Mononuclear cell (primary cell): ENCODE results near the gene ARFIP2. TPM values are rescaled to one million over a fixed set of nuclear protein-coding genes. Genes with fewer than 3 reads are reported as not detected.
"Not testable (repeated sequence)": the region's sequence is repeated elsewhere in the genome, so short reads cannot be mapped to it uniquely, and the experiment has no call there.

Experiments
- H3K27me3 ChIP-seq: 2 replicates; pipeline ENCODE4 v1.6.0; 2011; ENCODE audit warnings: low read length, control low read depth; ENCODE audit not compliant: insufficient read depth
- H3K4me1 ChIP-seq: 2 replicates; pipeline ENCODE4 v1.5.1; 2011; ENCODE audit warnings: mild to moderate bottlenecking, low read length, control low read depth; ENCODE audit not compliant: insufficient read depth
- H3K4me3 ChIP-seq: 2 replicates; pipeline ENCODE4 v1.5.1; 2011; ENCODE audit warnings: mild to moderate bottlenecking, low read length, moderate library complexity
- H3K9me3 ChIP-seq: 2 replicates; pipeline ENCODE4 v1.5.1; 2011; ENCODE audit warnings: low read depth, mild to moderate bottlenecking, control low read depth, low read length
- total RNA-seq: library from RNA; depleted of rRNA; stranded (reverse); fragments of >200 nt; gene quantifications from one replicate; pipeline ENCODE4 v1.2.3, GENCODE V29; 2012

ARFIP2 gene, protein sequence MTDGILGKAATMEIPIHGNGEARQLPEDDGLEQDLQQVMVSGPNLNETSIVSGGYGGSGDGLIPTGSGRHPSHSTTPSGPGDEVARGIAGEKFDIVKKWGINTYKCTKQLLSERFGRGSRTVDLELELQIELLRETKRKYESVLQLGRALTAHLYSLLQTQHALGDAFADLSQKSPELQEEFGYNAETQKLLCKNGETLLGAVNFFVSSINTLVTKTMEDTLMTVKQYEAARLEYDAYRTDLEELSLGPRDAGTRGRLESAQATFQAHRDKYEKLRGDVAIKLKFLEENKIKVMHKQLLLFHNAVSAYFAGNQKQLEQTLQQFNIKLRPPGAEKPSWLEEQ
- total RNA-seq = 33.3 TPM

GRCh38 chr11:6481012-6481923 lies at the start of gene ARFIP2, which contains the start of gene TIMM10B:
TSS of gene ARFIP2 (minus strand) at chr11:6481331. CDS start at chr11:6480421, 910 bp downstream.
TSS of gene TIMM10B (plus strand) at chr11:6481501. CDS start at chr11:6481517, 16 bp downstream.
- H3K27me3 ChIP-seq = no peaks in the 10 kb centered on the region
- H3K9me3 ChIP-seq = no peaks in the 10 kb centered on the region
- peaks cover 34% of the 10 kb centered on the region for H3K4me1 ChIP-seq
- H3K4me3 ChIP-seq = peak within 1 kb of the TSS; percentile 58

DNA sequence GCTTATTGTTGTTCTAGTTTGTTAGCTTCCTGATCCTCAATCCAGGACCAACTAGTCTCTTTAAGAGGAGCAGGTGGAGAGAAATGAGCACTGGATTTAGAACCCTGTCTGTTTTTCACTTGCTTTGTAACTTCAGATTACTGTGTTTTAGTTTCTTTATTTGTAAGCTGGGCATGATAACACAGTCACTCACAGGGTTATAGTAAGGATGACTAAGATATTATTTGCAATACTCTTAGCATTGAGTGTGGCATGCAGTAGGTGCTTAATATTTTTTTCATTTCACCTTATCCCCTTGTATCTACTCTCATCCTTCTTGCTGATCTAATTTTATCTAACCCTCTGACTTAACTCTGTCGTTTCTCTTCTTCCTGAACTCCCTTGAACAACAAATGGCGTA lies 49.7 kb upstream of the ARFIP2 start:
- Histone ChIP-seq H3K4me1 (no peaks in the 10 kb centered on the region), H3K9me3 (no peaks in the 10 kb centered on the region), H3K4me3 (no peak overlapping the region), H3K27me3 (no peaks in the 10 kb centered on the region)

DNA sequence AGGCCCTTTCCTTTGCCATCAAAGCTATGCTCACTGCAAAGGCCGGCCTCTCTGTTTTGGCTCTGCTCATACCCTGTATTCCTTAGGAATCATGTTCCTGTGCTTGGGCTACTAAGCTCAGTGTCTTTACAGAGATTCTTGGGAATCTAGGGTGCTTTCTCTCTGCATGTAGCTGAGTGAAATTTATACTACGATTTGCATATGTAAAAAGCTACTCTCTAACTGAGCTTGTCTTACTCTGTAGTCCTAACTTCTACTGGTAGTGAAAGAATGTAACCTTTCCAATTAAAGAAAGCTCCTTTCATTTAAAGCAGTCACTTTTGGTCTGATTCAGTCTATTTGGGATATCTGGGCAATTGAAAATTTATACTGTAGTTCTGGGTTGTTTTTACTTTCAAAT lies 48.1 kb upstream of the ARFIP2 start:
- no peak overlapping the region for H3K4me3 ChIP-seq
- no peaks in the 10 kb centered on the region for H3K27me3 ChIP-seq
- no peaks in the 10 kb centered on the region for H3K4me1 ChIP-seq
- H3K9me3 ChIP-seq = no peaks in the 10 kb centered on the region

- Histone ChIP-seq H3K27me3 (no peaks in the 10 kb centered on the region), H3K9me3 (no peaks in the 10 kb centered on the region), H3K4me1 (no peaks in the 10 kb centered on the region), H3K4me3 (no peak overlapping the region)
These were observed 45.4 kb upstream of the ARFIP2 start for GRCh38 chr11:6526411-6527135.

- Histone ChIP-seq H3K27me3 (no peaks in the 10 kb centered on the region), H3K4me3 (no peak overlapping the region), H3K9me3 (no peaks in the 10 kb centered on the region), H3K4me1 (no peaks in the 10 kb centered on the region)
These were observed 42.1 kb upstream of the ARFIP2 start for GRCh38 chr11:6523253-6523652.

DNA sequence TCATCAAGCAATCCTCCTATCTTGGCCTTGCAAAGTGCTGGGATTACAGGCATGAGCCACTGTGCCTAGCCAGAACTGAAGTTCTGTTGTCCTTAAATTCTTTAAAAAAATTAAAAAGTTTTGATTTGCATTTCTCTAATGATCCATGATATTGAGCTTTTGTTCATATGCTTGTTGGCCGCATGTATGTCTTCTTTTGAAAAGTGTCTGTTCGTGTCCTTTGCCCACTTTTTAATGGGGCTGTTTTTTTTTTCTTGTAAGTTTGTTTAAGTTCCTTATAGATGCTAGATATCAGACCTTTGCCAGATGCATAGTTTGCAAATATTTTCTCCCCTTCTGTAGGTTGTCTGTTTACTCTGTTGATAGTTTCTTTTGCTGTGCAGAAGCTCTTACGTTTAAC lies 40.8 kb upstream of the ARFIP2 start:
- H3K9me3 ChIP-seq, H3K4me1 ChIP-seq, H3K27me3 ChIP-seq, H3K4me3 ChIP-seq: not testable (repeated sequence)

DNA sequence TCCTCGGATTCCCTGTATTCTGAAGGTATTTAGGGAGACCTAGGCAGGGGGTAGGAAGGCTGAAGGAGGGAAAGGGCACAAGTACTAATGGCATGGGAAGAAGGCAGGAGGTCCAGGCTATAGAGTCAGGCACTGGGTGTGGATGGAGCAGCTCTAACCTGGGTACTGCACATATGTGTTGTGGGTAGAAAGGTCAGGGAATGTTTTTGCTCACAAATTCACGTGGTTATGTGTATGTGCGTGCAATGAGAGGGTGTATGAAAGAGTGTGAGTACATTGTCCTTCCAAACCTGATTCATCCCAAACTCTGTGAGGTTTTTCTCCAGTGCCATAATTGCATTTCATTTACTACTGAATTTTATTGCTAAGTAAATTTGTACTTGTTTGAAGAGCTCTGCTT lies 39.1 kb upstream of the ARFIP2 start:
- no peaks in the 10 kb centered on the region for H3K4me1 ChIP-seq
- H3K27me3 ChIP-seq = no peaks in the 10 kb centered on the region
- H3K4me3 ChIP-seq = no peak overlapping the region
- no peaks in the 10 kb centered on the region for H3K9me3 ChIP-seq

- no peak overlapping the region for H3K4me3 ChIP-seq
- H3K4me1 ChIP-seq = no peaks in the 10 kb centered on the region
- no peaks in the 10 kb centered on the region for H3K9me3 ChIP-seq
- no peaks in the 10 kb centered on the region for H3K27me3 ChIP-seq
These were observed 35.7 kb upstream of the ARFIP2 start for GRCh38 chr11:6516865-6517264.

- H3K9me3 ChIP-seq = no peaks in the 10 kb centered on the region
- H3K4me3 ChIP-seq = no peak overlapping the region
- no peaks in the 10 kb centered on the region for H3K27me3 ChIP-seq
- no peaks in the 10 kb centered on the region for H3K4me1 ChIP-seq
These were observed 24.6 kb upstream of the ARFIP2 start for GRCh38 chr11:6505577-6506240.

DNA sequence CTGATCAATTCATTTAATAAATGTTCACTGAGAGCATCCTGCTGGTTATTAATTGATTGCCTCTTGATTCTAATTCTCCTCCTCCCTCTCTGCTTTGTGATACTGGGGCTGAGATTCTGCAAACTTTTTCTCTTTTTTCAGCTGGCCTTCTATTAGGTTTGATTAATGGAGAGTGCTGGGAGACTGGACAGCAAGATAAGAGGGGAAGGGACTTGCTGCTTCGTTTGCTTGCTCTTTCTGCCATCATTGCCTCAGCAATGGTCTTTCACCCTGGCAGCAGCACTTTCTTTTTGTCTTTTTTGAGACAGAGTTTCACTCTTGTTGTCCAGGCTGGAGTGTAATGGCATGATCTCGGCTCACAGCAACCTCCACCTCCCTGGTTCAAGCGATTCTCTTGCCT lies 23.0 kb upstream of the ARFIP2 start:
- H3K27me3 ChIP-seq = no peaks in the 10 kb centered on the region
- H3K4me1 ChIP-seq = no peaks in the 10 kb centered on the region
- H3K4me3 ChIP-seq = no peak overlapping the region
- no peaks in the 10 kb centered on the region for H3K9me3 ChIP-seq

GRCh38 chr11:6502382-6502781 lies 21.3 kb upstream of the ARFIP2 start:
- H3K4me1 ChIP-seq = no peaks in the 10 kb centered on the region
- no peaks in the 10 kb centered on the region for H3K9me3 ChIP-seq
- no peaks in the 10 kb centered on the region for H3K27me3 ChIP-seq
- H3K4me3 ChIP-seq = no peak overlapping the region

GRCh38 chr11:6498544-6498943 lies 17.4 kb upstream of the ARFIP2 start:
- no peaks in the 10 kb centered on the region for H3K4me1 ChIP-seq
- H3K9me3 ChIP-seq = no peaks in the 10 kb centered on the region
- H3K27me3 ChIP-seq = no peaks in the 10 kb centered on the region
- H3K4me3 ChIP-seq = no peak overlapping the region

- H3K4me3 ChIP-seq = no peak overlapping the region
- H3K27me3 ChIP-seq = no peaks in the 10 kb centered on the region
- H3K9me3 ChIP-seq = no peaks in the 10 kb centered on the region
- H3K4me1 ChIP-seq = no peaks in the 10 kb centered on the region
These were observed 17.0 kb upstream of the ARFIP2 start for GRCh38 chr11:6498121-6498520.

DNA sequence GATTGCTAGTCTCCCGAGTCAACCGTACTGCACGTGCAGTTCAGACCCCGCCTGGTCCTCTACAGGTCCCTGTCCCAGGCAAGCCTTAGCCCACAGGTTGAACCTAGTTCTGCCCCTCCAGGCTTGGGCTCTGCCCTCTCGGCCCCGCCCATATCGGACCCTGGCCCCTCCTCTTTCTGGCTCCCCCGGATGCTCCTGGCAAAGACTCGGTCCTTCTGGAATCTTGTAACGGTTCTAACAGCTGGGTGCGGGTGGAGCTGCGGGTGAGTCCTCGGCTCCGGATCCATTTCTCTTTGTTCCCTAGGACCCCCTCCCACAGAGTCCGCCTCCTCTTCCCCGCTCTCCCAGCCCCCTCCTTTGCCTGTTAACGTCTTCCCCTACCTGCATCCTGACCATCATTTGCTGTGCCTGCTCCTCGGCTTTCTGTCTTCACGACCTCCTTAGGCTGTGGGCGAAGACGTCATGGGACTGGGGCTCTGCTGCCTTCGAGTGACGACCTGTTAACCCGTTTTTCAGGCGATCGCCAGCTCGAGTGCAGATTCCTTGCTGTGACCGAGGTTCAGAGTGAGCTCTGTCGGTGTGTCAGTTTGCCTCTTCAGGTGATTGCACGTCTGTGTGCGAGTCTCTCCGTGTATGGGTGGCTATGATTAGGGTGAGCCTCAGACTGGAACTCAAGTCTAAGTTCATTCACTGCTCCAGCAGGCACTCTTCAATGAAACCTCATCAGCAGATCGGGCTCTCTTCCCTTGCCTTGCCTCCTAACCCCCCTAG lies 16.1 kb upstream of the ARFIP2 start, which contains the start of gene DNHD1:
Gene DNHD1, plus strand, starts transcription at position 212 of the 771 bp plus-strand sequence. CDS start 936 bp downstream, outside the sequence.
- Histone ChIP-seq H3K27me3 (no peaks in the 10 kb centered on the region), H3K4me3 (no peak within 1 kb of the TSS), H3K9me3 (no peaks in the 10 kb centered on the region), H3K4me1 (no peaks in the 10 kb centered on the region)
